ENCODE results near the gene PRKAB1.

PRKAB1 gene

GRCh38 chr12:119630223-119630780 is 37.6 kb upstream of the PRKAB1 start:
- Histone ChIP-seq H3K4me2 (ENCODE audit: low read length) (no peak overlapping the region), H4K20me1 (ENCODE audit: insufficient read depth, low read length) (no peaks in the 10 kb centered on the region), H2AFZ (ENCODE audit: low read depth, low read length) (no peak overlapping the region), H3K4me3 (ENCODE audit: low read length) (no peak overlapping the region), H3K4me1 (ENCODE audit: low read length) (no peaks in the 10 kb centered on the region), H3K27me3 (ENCODE audit: low read depth, low read length) (peaks cover 36% of the 10 kb centered on the region), H3K9ac (ENCODE audit: low read length) (no peak overlapping the region), H3K79me2 (ENCODE audit: low read length) (no peaks in the 10 kb centered on the region), H3K9me3 (ENCODE audit: insufficient read depth, low read length) (no peaks in the 10 kb centered on the region), H3K36me3 (replicated peaks; ENCODE audit: low read depth, low read length) (no peaks in the 10 kb centered on the region), H3K27ac (ENCODE audit: low read length) (no peak overlapping the region)
- TF ChIP-seq CTCF (IDR thresholded peaks at IDR 0.05; ENCODE audit: low read depth, low read length): no peak
- no peak for TF ChIP-seq EZH2phosphoT487 (IDR thresholded peaks at IDR 0.05; ENCODE audit: low read depth)

GRCh38 chr12:119630962-119631550 is 36.9 kb upstream of the PRKAB1 start:
- peaks cover 41% of the 10 kb centered on the region for H3K27me3 ChIP-seq (ENCODE audit: low read depth, low read length)
- H3K79me2 ChIP-seq (ENCODE audit: low read length): no peaks in the 10 kb centered on the region
- no peak overlapping the region for H3K9ac ChIP-seq (ENCODE audit: low read length)
- H4K20me1 ChIP-seq (ENCODE audit: insufficient read depth, low read length): no peaks in the 10 kb centered on the region
- H3K4me3 ChIP-seq (ENCODE audit: low read length): no peak overlapping the region
- TF ChIP-seq CTCF (IDR thresholded peaks at IDR 0.05; ENCODE audit: low read depth, low read length): no peak
- TF ChIP-seq EZH2phosphoT487 (IDR thresholded peaks at IDR 0.05; ENCODE audit: low read depth): no peak
- H3K4me1 ChIP-seq (ENCODE audit: low read length): no peaks in the 10 kb centered on the region
- H2AFZ ChIP-seq (ENCODE audit: low read depth, low read length): no peak overlapping the region
- H3K36me3 ChIP-seq (replicated peaks; ENCODE audit: low read depth, low read length): no peaks in the 10 kb centered on the region
- no peak overlapping the region for H3K27ac ChIP-seq (ENCODE audit: low read length)
- H3K9me3 ChIP-seq (ENCODE audit: insufficient read depth, low read length): no peaks in the 10 kb centered on the region
- H3K4me2 ChIP-seq (ENCODE audit: low read length): no peak overlapping the region

GRCh38 chr12:119631930-119632678 is 35.8 kb upstream of the PRKAB1 start:
- Histone ChIP-seq H3K27me3 (ENCODE audit: low read depth, low read length) (peaks cover 48% of the 10 kb centered on the region), H3K79me2 (ENCODE audit: low read length) (no peaks in the 10 kb centered on the region)

GRCh38 chr12:119634743-119635142 is 33.2 kb upstream of the PRKAB1 start:
- Histone ChIP-seq H3K27ac (ENCODE audit: low read length) (no peak overlapping the region), H3K4me3 (ENCODE audit: low read length) (no peak overlapping the region), H3K4me2 (ENCODE audit: low read length) (no peak overlapping the region), H3K27me3 (ENCODE audit: low read depth, low read length) (peaks cover 54% of the 10 kb centered on the region), H3K9me3 (ENCODE audit: insufficient read depth, low read length) (no peaks in the 10 kb centered on the region), H3K9ac (ENCODE audit: low read length) (no peak overlapping the region), H3K4me1 (ENCODE audit: low read length) (no peaks in the 10 kb centered on the region), H4K20me1 (ENCODE audit: insufficient read depth, low read length) (no peaks in the 10 kb centered on the region), H3K36me3 (replicated peaks; ENCODE audit: low read depth, low read length) (no peaks in the 10 kb centered on the region), H2AFZ (ENCODE audit: low read depth, low read length) (no peak overlapping the region), H3K79me2 (ENCODE audit: low read length) (no peaks in the 10 kb centered on the region)
- TF ChIP-seq EZH2phosphoT487 (IDR thresholded peaks at IDR 0.05; ENCODE audit: low read depth) (no peak), CTCF (IDR thresholded peaks at IDR 0.05; ENCODE audit: low read depth, low read length) (no peak)

More at GRCh38 chr12:119631930-119632678, 35.8 kb upstream of the PRKAB1 start:
- no peaks in the 10 kb centered on the region for H3K4me1 ChIP-seq (ENCODE audit: low read length)
- H3K4me2 ChIP-seq (ENCODE audit: low read length): no peak overlapping the region
- H3K9ac ChIP-seq (ENCODE audit: low read length): no peak overlapping the region
- H2AFZ ChIP-seq (ENCODE audit: low read depth, low read length): no peak overlapping the region
- H4K20me1 ChIP-seq (ENCODE audit: insufficient read depth, low read length): no peaks in the 10 kb centered on the region
- H3K27ac ChIP-seq (ENCODE audit: low read length): no peak overlapping the region
- no peak for TF ChIP-seq EZH2phosphoT487 (IDR thresholded peaks at IDR 0.05; ENCODE audit: low read depth)
- no peaks in the 10 kb centered on the region for H3K36me3 ChIP-seq (replicated peaks; ENCODE audit: low read depth, low read length)
- H3K4me3 ChIP-seq (ENCODE audit: low read length): no peak overlapping the region
- no peaks in the 10 kb centered on the region for H3K9me3 ChIP-seq (ENCODE audit: insufficient read depth, low read length)

Measured in OCI-LY3 (cell line).